A673 (cell line): ENCODE measurements around the gene TMPRSS6. TPM values are rescaled to one million over a fixed set of nuclear protein-coding genes. Genes with fewer than 3 reads are reported as not detected.

Source experiments
- BruUV-seq: library from RNA; stranded (reverse); fragments of 400-500 nt; replicated peaks from 2 replicates; lab custom pipeline; 2021; lab: Mats Ljungman, UMichigan
- CTCF ChIA-PET: fragments of 300-600 bp; sonication (Branson Sonifier 250); formaldehyde crosslinking; loops from one replicate; lab custom pipeline; 2022; ENCODE audit warnings: antibody characterized with exemption; lab: Charles Lee
- POLR2A ChIA-PET: fragments of 300-600 bp; sonication (Branson Sonifier 250); formaldehyde crosslinking; loops from one replicate; lab custom pipeline; 2022; ENCODE audit warnings: antibody characterized with exemption; ENCODE audit not compliant: low non-redundant PET; lab: Charles Lee
- DNase-seq: peaks from one replicate; pipeline ENCODE4 v3.0.0-alpha.2; 2015; ENCODE audit warnings: low spot score
- H3K27ac ChIP-seq: fragments of 200-600 bp; sonication (generic); 2 replicates; pipeline ENCODE4 v1.5.1; 2016; ENCODE audit warnings: mixed run types, low read depth, mild to moderate bottlenecking, mixed read lengths, antibody characterized with exemption, low read length; ENCODE audit not compliant: poor library complexity, severe bottlenecking
- H3K27me3 ChIP-seq: fragments of 200-600 bp; sonication (generic); replicated peaks from 2 replicates; pipeline ENCODE4 v1.6.1; 2017; ENCODE audit warnings: mixed run types, low read depth, mild to moderate bottlenecking, mixed read lengths, antibody characterized with exemption, low read length; ENCODE audit not compliant: insufficient read depth, poor library complexity
- H3K36me3 ChIP-seq: fragments of 200-600 bp; sonication (generic); 2 replicates; pipeline ENCODE4 v1.6.1; 2016; ENCODE audit warnings: mixed run types, mild to moderate bottlenecking, mixed read lengths, antibody characterized with exemption, low read length; ENCODE audit not compliant: insufficient read depth, poor library complexity, severe bottlenecking
- H3K4me1 ChIP-seq: fragments of 200-600 bp; sonication (generic); 2 replicates; pipeline ENCODE4 v1.6.1; 2017; ENCODE audit warnings: mixed run types, mild to moderate bottlenecking, mixed read lengths, antibody characterized with exemption, low read length; ENCODE audit not compliant: insufficient read depth, poor library complexity, severe bottlenecking
- H3K4me3 ChIP-seq: fragments of 200-600 bp; sonication (generic); 2 replicates; pipeline ENCODE4 v1.5.1; 2016; ENCODE audit warnings: low read depth, mixed run types, mild to moderate bottlenecking, mixed read lengths, low read length; ENCODE audit not compliant: poor library complexity, severe bottlenecking
- H3K9me3 ChIP-seq: fragments of 200-600 bp; sonication (generic); 2 replicates; pipeline ENCODE4 v1.6.1; 2016; ENCODE audit warnings: mixed run types, low read depth, mild to moderate bottlenecking, mixed read lengths, antibody characterized with exemption, low read length; ENCODE audit not compliant: poor library complexity, severe bottlenecking
- EZH2 ChIP-seq: fragments of 200-600 bp; sonication (generic); IDR thresholded peaks from 2 replicates; pipeline ENCODE4 v1.6.1; 2017; ENCODE audit warnings: borderline replicate concordance, low read depth, mild to moderate bottlenecking, mixed read lengths, antibody characterized with exemption, low read length; ENCODE audit not compliant: poor library complexity, severe bottlenecking
- intact Hi-C: fragments of 100-400 bp; cut with micrococcal nuclease; formaldehyde crosslinking; loops from one replicate; pipeline ENCODE4 v1.10.0; 2022; ENCODE audit not compliant: unreplicated experiment
- total RNA-seq: library from RNA; stranded (reverse); gene quantifications from 2 replicates; pipeline ENCODE4 v1.2.3, GENCODE V29; 2021
- TF ChIP-seq, protein P1 (sequence below): fragments of 300-800, 200-600 bp; sonication (generic); conservative IDR thresholded peaks from 2 replicates; pipeline ENCODE4 v1.5.1; 2017; ENCODE audit warnings: low read depth, mild to moderate bottlenecking, antibody characterized with exemption, low read length, moderate library complexity, mixed read lengths

Gene TMPRSS6
- total RNA-seq, 1 experiment from 2014 or later = not detected

DNA sequence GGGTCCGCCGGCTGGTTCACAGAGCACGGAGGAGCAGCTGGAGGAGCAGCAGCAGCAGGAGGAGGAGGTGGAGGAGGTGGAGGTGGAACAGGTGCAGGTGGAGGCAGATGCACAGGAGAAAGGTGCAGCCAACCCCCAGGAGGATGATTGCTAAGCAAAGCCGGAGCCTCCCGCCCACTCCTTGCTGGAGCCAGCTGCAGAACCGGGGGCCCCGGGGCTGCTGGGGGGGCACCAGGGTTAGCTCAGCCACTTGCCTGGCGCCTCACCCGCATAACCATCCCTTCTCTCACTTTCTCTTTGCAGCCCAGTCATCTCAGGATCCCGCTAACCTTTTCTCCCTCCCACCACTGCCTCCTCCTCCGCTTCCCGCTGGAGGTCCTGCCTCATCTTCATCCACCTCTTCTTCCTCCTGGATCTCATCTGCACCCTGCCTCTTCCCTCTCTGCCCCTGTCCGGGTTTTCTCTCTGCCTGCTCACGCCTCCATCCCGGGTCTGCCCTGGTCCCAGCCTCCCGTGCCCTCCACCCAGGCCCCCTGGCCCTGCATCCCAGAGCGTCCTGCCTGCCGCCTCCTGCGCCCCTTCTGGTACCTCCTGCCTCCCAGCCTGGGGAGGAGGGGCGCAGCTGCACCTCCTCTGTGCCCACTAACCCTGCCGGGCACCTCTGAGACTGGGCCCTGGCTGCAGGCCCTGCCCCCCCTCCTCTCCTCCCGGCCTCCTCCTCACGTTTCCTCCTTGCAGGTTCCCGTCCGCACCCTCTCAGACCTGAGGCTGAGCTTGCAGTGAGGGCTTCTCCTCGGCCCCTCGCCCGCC is 48.5 kb downstream of the TMPRSS6 start:
- TF ChIP-seq, protein P1, sequence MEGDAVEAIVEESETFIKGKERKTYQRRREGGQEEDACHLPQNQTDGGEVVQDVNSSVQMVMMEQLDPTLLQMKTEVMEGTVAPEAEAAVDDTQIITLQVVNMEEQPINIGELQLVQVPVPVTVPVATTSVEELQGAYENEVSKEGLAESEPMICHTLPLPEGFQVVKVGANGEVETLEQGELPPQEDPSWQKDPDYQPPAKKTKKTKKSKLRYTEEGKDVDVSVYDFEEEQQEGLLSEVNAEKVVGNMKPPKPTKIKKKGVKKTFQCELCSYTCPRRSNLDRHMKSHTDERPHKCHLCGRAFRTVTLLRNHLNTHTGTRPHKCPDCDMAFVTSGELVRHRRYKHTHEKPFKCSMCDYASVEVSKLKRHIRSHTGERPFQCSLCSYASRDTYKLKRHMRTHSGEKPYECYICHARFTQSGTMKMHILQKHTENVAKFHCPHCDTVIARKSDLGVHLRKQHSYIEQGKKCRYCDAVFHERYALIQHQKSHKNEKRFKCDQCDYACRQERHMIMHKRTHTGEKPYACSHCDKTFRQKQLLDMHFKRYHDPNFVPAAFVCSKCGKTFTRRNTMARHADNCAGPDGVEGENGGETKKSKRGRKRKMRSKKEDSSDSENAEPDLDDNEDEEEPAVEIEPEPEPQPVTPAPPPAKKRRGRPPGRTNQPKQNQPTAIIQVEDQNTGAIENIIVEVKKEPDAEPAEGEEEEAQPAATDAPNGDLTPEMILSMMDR = no peak
- TF ChIP-seq EZH2 = no peak
- no peaks in the 10 kb centered on the region for H3K27me3 ChIP-seq
- no TSS peak for BruUV-seq
- H3K9me3 ChIP-seq = no peaks in the 10 kb centered on the region
- H3K4me3 ChIP-seq = no peak overlapping the region
- ChIA-PET CTCF (no interaction called here), POLR2A (no interaction called here)
- no peak overlapping the region for H3K27ac ChIP-seq
- intact Hi-C loops = no loop called here
- no peaks in the 10 kb centered on the region for H3K4me1 ChIP-seq
- H3K36me3 ChIP-seq = peaks cover 5% of the 10 kb centered on the region
- DNase-seq = no peak

DNA sequence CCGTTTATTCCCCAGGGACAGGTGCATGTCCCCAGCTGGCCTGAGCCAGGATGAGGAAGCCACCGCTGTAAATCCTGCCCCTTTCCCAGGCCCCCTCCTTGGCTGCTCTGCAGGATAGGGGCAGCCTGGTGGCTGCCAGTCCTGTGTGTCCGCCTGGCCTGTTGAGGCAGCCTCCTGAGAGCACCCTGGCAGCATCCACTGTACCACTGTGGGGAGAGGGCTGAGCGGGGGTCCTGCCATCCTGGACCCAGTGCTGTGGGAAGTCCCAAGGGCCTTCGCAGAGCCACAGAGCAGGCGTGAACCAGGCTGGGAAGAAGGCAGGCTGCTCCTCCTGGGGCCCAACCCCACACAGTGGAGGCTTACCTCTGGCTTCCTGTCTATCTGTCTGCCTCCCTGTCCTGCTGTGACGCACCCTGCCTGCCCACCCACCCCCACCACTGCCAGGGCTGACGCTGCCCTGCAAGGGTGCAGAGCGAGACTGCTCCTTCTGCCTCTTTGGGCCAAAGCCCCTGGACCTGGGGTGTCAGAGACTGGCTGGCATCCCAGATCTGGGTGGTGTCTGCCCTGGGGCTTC is 49.5 kb downstream of the TMPRSS6 start:
- Histone ChIP-seq H3K4me1 (no peaks in the 10 kb centered on the region), H3K27ac (no peak overlapping the region), H3K36me3 (peaks cover 5% of the 10 kb centered on the region), H3K27me3 (no peaks in the 10 kb centered on the region), H3K9me3 (no peaks in the 10 kb centered on the region), H3K4me3 (no peak overlapping the region)
- BruUV-seq = no TSS peak
- ChIA-PET POLR2A (no interaction called here), CTCF (no interaction called here)
- intact Hi-C loops = no loop called here
- no peak for DNase-seq
- TF ChIP-seq EZH2 = no peak
- TF ChIP-seq, protein P1 = no peak

DNA sequence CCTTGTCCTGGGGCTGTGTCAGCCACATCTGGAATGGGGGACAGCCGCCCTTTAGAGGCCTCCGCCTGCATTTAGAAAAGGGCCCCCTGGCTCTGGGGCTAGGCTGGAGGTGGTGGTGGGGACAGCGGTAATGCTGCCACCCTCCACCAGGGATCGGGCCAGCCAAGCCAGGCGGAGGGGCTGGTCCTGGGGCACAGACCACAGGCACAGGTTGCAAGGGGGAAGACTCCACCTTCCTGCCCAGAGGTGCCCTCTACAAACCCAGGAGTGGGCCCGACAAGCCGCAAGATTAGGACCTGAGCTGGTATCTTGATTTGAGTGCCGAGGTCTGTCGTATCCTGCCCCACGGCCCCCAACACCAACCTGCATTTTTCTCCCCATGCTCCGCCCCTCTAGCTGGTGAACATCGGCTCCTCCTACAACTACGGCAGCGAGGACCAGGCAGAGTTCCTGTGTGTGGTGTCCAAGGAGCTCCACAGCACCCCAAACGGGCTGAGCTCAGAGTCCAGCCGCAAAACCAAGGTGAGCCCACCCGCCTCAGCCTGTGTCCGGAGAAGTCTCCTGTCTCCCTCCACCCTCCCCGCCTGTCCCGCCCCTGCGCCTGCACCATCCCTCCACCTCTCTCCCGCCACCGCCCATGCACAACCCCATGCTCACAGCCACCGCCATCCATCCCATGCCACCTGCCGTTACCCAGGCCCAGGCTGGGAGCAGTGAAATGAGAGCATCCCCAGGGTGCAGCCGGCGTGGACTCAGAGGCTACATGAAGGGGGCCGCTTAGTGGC is 50.4 kb downstream of the TMPRSS6 start:
- ChIA-PET CTCF (no interaction called here), POLR2A (no interaction called here)
- peaks cover 5% of the 10 kb centered on the region for H3K36me3 ChIP-seq
- BruUV-seq = no TSS peak
- intact Hi-C loops = no loop called here
- H3K27me3 ChIP-seq = no peaks in the 10 kb centered on the region
- H3K4me3 ChIP-seq = no peak overlapping the region
- H3K27ac ChIP-seq = no peak overlapping the region
- no peaks in the 10 kb centered on the region for H3K9me3 ChIP-seq
- no peak for DNase-seq
- TF ChIP-seq, protein P1 = no peak
- TF ChIP-seq EZH2 = no peak
- no peaks in the 10 kb centered on the region for H3K4me1 ChIP-seq
